IMR-90 (cell line): ENCODE measurements around the gene ST3GAL5. TPM values are rescaled to one million over a fixed set of nuclear protein-coding genes. Genes with fewer than 3 reads are reported as not detected.

Source experiments
- ATAC-seq: fragments of 200-7000 bp; cut with Tn5 transposase; 2 replicates; pipeline ENCODE4 v1.9.1; 2020; ENCODE audit warnings: low read depth, mild to moderate bottlenecking, moderate library complexity
- BruUV-seq: library from RNA; stranded (reverse); fragments of 400-500 nt; replicated peaks from 2 replicates; lab custom pipeline; 2021; lab: Mats Ljungman, UMichigan
- CTCF ChIA-PET: fragments of 300-600 bp; formaldehyde crosslinking; extraction: SDS; loops from one replicate; lab custom pipeline; 2021; ENCODE audit warnings: antibody characterized with exemption; lab: Yijun Ruan, JAX
- POLR2A ChIA-PET: fragments of 300-600 bp; sonication (Branson Sonifier 250); formaldehyde crosslinking; loops from one replicate; lab custom pipeline; 2022; ENCODE audit warnings: antibody characterized with exemption; ENCODE audit not compliant: unreplicated experiment; lab: Charles Lee
- DNase-seq: peaks from one replicate; pipeline ENCODE4 v3.0.0; 2013
- H2AFZ ChIP-seq: replicated peaks from 2 replicates; pipeline ENCODE3; 2013; ENCODE audit warnings: low read length, mild to moderate bottlenecking; ENCODE audit not compliant: poor library complexity
- H2AK5ac ChIP-seq: 2 replicates; pipeline ENCODE4 v1.6.1; 2013; ENCODE audit warnings: low read depth, low read length, inconsistent platforms
- H2AK9ac ChIP-seq: replicated peaks from 2 replicates; pipeline ENCODE3; 2013; ENCODE audit warnings: mild to moderate bottlenecking, low read depth, low read length, moderate library complexity; ENCODE audit not compliant: poor library complexity
- H2BK120ac ChIP-seq: 2 replicates; pipeline ENCODE4 v1.6.1; 2013; ENCODE audit warnings: low read depth, low read length, inconsistent platforms
- H2BK15ac ChIP-seq: 3 replicates; pipeline ENCODE4 v1.6.1; 2013; ENCODE audit warnings: low read depth, low read length, inconsistent platforms
- H2BK20ac ChIP-seq: 2 replicates; pipeline ENCODE4 v1.6.1; 2013; ENCODE audit warnings: low read depth, mild to moderate bottlenecking, inconsistent platforms, low read length, moderate library complexity
- H2BK5ac ChIP-seq: 2 replicates; pipeline ENCODE4 v1.6.1; 2013; ENCODE audit warnings: mild to moderate bottlenecking, low read depth, low read length, inconsistent platforms; ENCODE audit not compliant: poor library complexity, severe bottlenecking
- H3K14ac ChIP-seq: replicated peaks from 2 replicates; pipeline ENCODE4 v1.6.1; 2013; ENCODE audit warnings: low read depth, low read length, inconsistent platforms
- H3K18ac ChIP-seq: 2 replicates; pipeline ENCODE4 v1.6.1; 2013; ENCODE audit warnings: low read depth, low read length, control low read depth
- H3K23ac ChIP-seq: 2 replicates; pipeline ENCODE4 v1.6.1; 2013; ENCODE audit warnings: low read depth, low read length, inconsistent platforms
- H3K27ac ChIP-seq: 2 replicates; pipeline ENCODE4 v1.5.1; 2013; ENCODE audit warnings: mild to moderate bottlenecking, control low read depth, low read length; ENCODE audit not compliant: insufficient read depth
- H3K27me3 ChIP-seq: 2 replicates; pipeline ENCODE4 v1.6.1; 2013; ENCODE audit warnings: low read length; ENCODE audit not compliant: control insufficient read depth, insufficient read depth
- H3K36me3 ChIP-seq: 2 replicates; pipeline ENCODE4 v1.6.1; 2013; ENCODE audit warnings: low read length, mixed read lengths; ENCODE audit not compliant: control insufficient read depth, insufficient read depth
- H3K4ac ChIP-seq: 2 replicates; pipeline ENCODE4 v1.6.1; 2013; ENCODE audit warnings: low read depth, low read length, inconsistent platforms
- H3K4me1 ChIP-seq: 2 replicates; pipeline ENCODE4 v1.6.1; 2013; ENCODE audit warnings: low read length, mixed read lengths; ENCODE audit not compliant: control insufficient read depth, insufficient read depth
- H3K4me2 ChIP-seq: 2 replicates; pipeline ENCODE4 v1.6.1; 2013; ENCODE audit warnings: low read depth, mild to moderate bottlenecking, control low read depth, low read length, moderate library complexity
- H3K4me3 ChIP-seq: 2 replicates; pipeline ENCODE4 v1.5.1; 2013; ENCODE audit warnings: low read depth, mild to moderate bottlenecking, control low read depth, low read length, moderate library complexity; ENCODE audit not compliant: insufficient read depth
- H3K56ac ChIP-seq: 2 replicates; pipeline ENCODE4 v1.6.1; 2013; ENCODE audit warnings: low read length, inconsistent platforms; ENCODE audit not compliant: insufficient read depth; ENCODE audit errors: extremely low read depth
- H3K79me1 ChIP-seq, 2 experiments: 2 replicates each; pipeline ENCODE4 v1.6.1; 2013; ENCODE audit warnings: low read length in 2 of 2, inconsistent platforms in 1 of 2, low read depth in 1 of 2
- H3K9ac ChIP-seq: 2 replicates; pipeline ENCODE4 v1.6.1; 2013; ENCODE audit warnings: low read depth, low read length, control low read depth
- H3K9me1 ChIP-seq: 2 replicates; pipeline ENCODE4 v1.6.1; 2013; ENCODE audit warnings: low read length, inconsistent platforms; ENCODE audit not compliant: insufficient read depth
- H3K9me3 ChIP-seq: 2 replicates; pipeline ENCODE4 v1.6.1; 2013; ENCODE audit warnings: low read length; ENCODE audit not compliant: control insufficient read depth, insufficient read depth
- H4K20me1 ChIP-seq: 2 replicates; pipeline ENCODE4 v1.6.1; 2013; ENCODE audit warnings: low read length, inconsistent platforms; ENCODE audit not compliant: insufficient read depth
- H4K5ac ChIP-seq: 2 replicates; pipeline ENCODE4 v1.6.1; 2013; ENCODE audit warnings: mild to moderate bottlenecking, low read depth, low read length, control low read depth
- H4K8ac ChIP-seq, 2 experiments: 2 replicates each; pipeline ENCODE4 v1.6.1; 2013; ENCODE audit warnings: low read depth in 2 of 2, low read length in 2 of 2, control low read depth in 1 of 2, inconsistent platforms in 1 of 2
- H4K91ac ChIP-seq: 2 replicates; pipeline ENCODE4 v1.6.1; 2013; ENCODE audit warnings: low read depth, low read length, inconsistent platforms; ENCODE audit not compliant: insufficient read depth
- CEBPB ChIP-seq: IDR thresholded peaks from 2 replicates; pipeline ENCODE4 v1.6.1; 2012; ENCODE audit warnings: low read depth, low read length, improper control_type of control experiment
- RFX5 ChIP-seq: IDR thresholded peaks from 2 replicates; pipeline ENCODE4 v1.8.0; 2012; ENCODE audit warnings: low read depth, mild to moderate bottlenecking, low read length, moderate library complexity
- SMC3 ChIP-seq: fragments of 150-350 bp; IDR thresholded peaks from 2 replicates; pipeline ENCODE4 v1.6.1; 2016; ENCODE audit warnings: low read depth, mild to moderate bottlenecking, antibody characterized with exemption, low read length, moderate library complexity
- WGBS, 2 experiments: methylation state at CpG; one replicate each; pipeline versions ENCODE4 v1.1.5 to v1.1.7; 2013; ENCODE audit warnings: missing lambda C conversion rate in 2 of 2; ENCODE audit not compliant: insufficient read length in 1 of 2; ENCODE audit errors: extremely low coverage in 2 of 2; 5-methylcytosine and 5-hydroxymethylcytosine counted together
- dilution Hi-C: fragments of 300-500 bp; cut with HindIII; formaldehyde crosslinking; loops from one replicate; pipeline ENCODE4 v1.14.3; 2018; ENCODE audit warnings: low sequenced_read_pairs; ENCODE audit not compliant: unreplicated experiment
- in situ Hi-C: fragments of 300-500 bp; cut with MboI; formaldehyde crosslinking; loops from 3 replicates; pipeline ENCODE4 v1.14.3; 2019; ENCODE audit warnings: low sequenced_read_pairs, inconsistent platforms, mixed read lengths
- intact Hi-C: fragments of 100-400 bp; cut with micrococcal nuclease; formaldehyde crosslinking; loops from 2 replicates; pipeline ENCODE4 v1.10.0; 2022
- polyA plus RNA-seq, 3 experiments: library from polyadenylated mRNA; depleted of rRNA; stranded (reverse); fragments of >200 nt; gene quantifications; 2 replicates each; pipeline ENCODE4 v1.2.3, GENCODE V29; 2012; ENCODE audit warnings: low replicate concordance in 1 of 3
- total RNA-seq: library from RNA; depleted of rRNA; stranded (reverse); fragments of >200 nt; gene quantifications from 2 replicates; pipeline ENCODE4 v1.2.3, GENCODE V29; 2012

ST3GAL5 gene
- total and polyA plus RNA-seq, 2 of the 4 experiments (the other 2 are of a cell fraction) = 16.8 to 21.0 TPM

DNA sequence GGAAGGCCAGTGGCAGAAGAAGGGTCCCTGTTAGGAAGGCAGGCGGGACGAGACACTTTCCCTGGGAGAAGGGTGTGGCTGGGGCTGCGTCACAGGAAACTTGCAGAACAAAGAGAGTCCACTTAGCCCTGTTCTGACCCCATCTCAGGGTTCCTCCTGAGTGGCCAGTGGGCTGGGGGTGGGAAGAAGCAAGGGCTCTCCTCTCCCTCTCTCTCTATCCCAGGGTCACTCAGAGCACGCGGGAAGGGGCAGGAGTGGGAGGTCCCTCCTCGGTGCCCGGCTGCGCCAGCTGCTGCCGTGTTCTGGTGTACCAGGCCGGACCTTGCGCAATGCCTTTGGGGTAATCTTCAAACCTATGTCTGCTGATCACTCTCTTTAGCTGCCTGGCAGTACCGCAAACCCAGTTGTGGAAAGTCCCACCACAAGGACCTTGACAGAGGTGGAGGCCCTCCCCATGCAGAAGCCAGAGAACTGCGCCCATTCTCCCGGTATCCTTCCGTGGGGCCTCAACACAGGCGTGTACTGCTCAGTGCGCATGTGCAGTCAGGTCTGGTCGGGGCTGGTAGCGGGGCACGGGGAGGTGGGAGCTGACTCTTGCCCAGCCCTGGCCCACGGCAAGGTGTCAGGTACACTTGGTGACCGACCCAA lies 47.8 kb upstream of the ST3GAL5 start:
- H3K9me1 ChIP-seq = peaks cover 5% of the 10 kb centered on the region; the same call in 1 of the 2 replicates
- in situ Hi-C loops = no loop called here
- no peak for DNase-seq
- no peak overlapping the region for H3K56ac ChIP-seq
- no peak overlapping the region for H2BK5ac ChIP-seq
- H4K8ac ChIP-seq = no peak overlapping the region
- H3K4ac ChIP-seq = peak overlapping the region; percentile 29
- WGBS, 2 experiments = 97% methylated on average over 6 of the region's 22 CpGs; no CpG with 5 or more reads in 1 of the 2 experiments
- H3K18ac ChIP-seq = no peak overlapping the region
- BruUV-seq = no TSS peak
- H4K5ac ChIP-seq = no peak overlapping the region
- no peaks in the 10 kb centered on the region for H4K20me1 ChIP-seq
- H2AK5ac ChIP-seq = peak overlapping the region; percentile 17
- no peak overlapping the region; the same call in 1 of the 2 replicates for H3K14ac ChIP-seq
- H3K9ac ChIP-seq = no peak overlapping the region
- H4K91ac ChIP-seq = no peak overlapping the region; the same call in 1 of the 2 replicates
- H3K4me2 ChIP-seq = no peak overlapping the region
- ChIA-PET CTCF (no interaction called here), POLR2A (no interaction called here)
- peak overlapping the region; percentile 26 for H2AFZ ChIP-seq
- intact Hi-C loops = no loop called here
- ATAC-seq = no peak
- no peak overlapping the region for H3K27ac ChIP-seq
- no peaks in the 10 kb centered on the region for H3K36me3 ChIP-seq
- H2BK120ac ChIP-seq = peak overlapping the region; percentile 39; the same call in 1 of the 2 replicates
- no peak overlapping the region for H3K23ac ChIP-seq
- no peaks in the 10 kb centered on the region for H3K79me1 ChIP-seq
- H3K4me1 ChIP-seq = peaks cover 3% of the 10 kb centered on the region; the same call in 1 of the 2 replicates
- no peak overlapping the region for H2AK9ac ChIP-seq
- no peak overlapping the region for H2BK15ac ChIP-seq
- TF ChIP-seq CEBPB (peak; percentile 81), SMC3 (no peak), RFX5 (no peak)
- H3K4me3 ChIP-seq = no peak overlapping the region
- H3K9me3 ChIP-seq = peaks cover 3% of the 10 kb centered on the region; the same call in 1 of the 2 replicates
- peaks cover 2% of the 10 kb centered on the region; the same call in 1 of the 2 replicates for H3K27me3 ChIP-seq
- peak overlapping the region; percentile 18; the same call in 1 of the 2 replicates for H2BK20ac ChIP-seq
- dilution Hi-C loops = no loop called here
